GM23248 (cell line): Measurements from ENCODE around the gene BATF.

Source experiments
- EZH2 ChIP-seq: fragments of 200-600 bp; sonication (generic); IDR thresholded peaks from 2 replicates; pipeline ENCODE4 v1.6.1; 2018; ENCODE audit warnings: antibody characterized with exemption, mild to moderate bottlenecking; ENCODE audit not compliant: insufficient read depth, poor library complexity, severe bottlenecking
- EZH2phosphoT487 ChIP-seq: fragments of 200-600 bp; sonication (generic); IDR thresholded peaks from 2 replicates; pipeline ENCODE4 v1.6.1; 2018; ENCODE audit warnings: antibody characterized with exemption, moderate library complexity, mild to moderate bottlenecking, low read depth; ENCODE audit not compliant: insufficient read depth

- TF ChIP-seq EZH2: no peak
- TF ChIP-seq EZH2phosphoT487: no peak
These were observed 26.9 kb downstream of the BATF start for GRCh38 chr14:75549169-75549568.
